ENCODE measurements around the gene CRYBG1. TPM values are rescaled to one million over a fixed set of nuclear protein-coding genes. Genes with fewer than 3 reads are reported as not detected.

Gene CRYBG1
- total RNA-seq, 1 experiment from 2014 or later: 5.7 TPM

DNA sequence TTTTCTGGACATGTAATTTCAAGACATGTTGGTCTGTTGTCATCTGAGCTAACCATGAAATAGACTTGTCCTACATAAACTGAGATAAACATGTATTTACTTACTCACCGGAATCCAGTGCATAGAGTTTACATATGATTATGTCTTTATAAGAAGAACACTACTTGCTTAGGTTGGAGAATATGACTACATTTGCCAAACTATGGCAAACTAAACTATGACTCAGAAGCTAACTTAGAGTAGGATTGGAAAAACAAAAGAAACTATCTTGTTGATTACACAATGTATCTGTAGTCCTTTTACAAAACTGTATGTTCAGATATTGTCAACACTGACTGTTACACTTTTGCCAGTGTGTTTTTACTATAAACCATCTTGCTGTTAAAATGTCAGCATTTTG is 113.3 kb downstream of the CRYBG1 start:
- DNase-seq: no peak
- H3K36me3 Mint-ChIP-seq (ENCODE audit: insufficient read depth in 1 of 3, low read depth in 3 of 3): no peaks in the 10 kb centered on the region
- no peak overlapping the region for H2BK5ac ChIP-seq (ENCODE audit: insufficient read length, low read length)
- H3K14ac ChIP-seq (ENCODE audit: insufficient read depth, low read length): no peak overlapping the region
- TF ChIP-seq, protein P1, sequence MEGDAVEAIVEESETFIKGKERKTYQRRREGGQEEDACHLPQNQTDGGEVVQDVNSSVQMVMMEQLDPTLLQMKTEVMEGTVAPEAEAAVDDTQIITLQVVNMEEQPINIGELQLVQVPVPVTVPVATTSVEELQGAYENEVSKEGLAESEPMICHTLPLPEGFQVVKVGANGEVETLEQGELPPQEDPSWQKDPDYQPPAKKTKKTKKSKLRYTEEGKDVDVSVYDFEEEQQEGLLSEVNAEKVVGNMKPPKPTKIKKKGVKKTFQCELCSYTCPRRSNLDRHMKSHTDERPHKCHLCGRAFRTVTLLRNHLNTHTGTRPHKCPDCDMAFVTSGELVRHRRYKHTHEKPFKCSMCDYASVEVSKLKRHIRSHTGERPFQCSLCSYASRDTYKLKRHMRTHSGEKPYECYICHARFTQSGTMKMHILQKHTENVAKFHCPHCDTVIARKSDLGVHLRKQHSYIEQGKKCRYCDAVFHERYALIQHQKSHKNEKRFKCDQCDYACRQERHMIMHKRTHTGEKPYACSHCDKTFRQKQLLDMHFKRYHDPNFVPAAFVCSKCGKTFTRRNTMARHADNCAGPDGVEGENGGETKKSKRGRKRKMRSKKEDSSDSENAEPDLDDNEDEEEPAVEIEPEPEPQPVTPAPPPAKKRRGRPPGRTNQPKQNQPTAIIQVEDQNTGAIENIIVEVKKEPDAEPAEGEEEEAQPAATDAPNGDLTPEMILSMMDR (conservative IDR thresholded peaks at IDR 0.05): no peak
- no peak overlapping the region for H3K56ac ChIP-seq (ENCODE audit: insufficient read length, low read depth, low read length)
- H3K27me3 ChIP-seq (ENCODE audit: insufficient read depth, low read length): no peaks in the 10 kb centered on the region; the same call in 1 of the 2 replicates
- H4K20me1 ChIP-seq (ENCODE audit: control insufficient read depth, insufficient read depth, insufficient read length): no peaks in the 10 kb centered on the region
- no peak overlapping the region for H3K23ac ChIP-seq (ENCODE audit: insufficient read length, low read depth, low read length)
- no peak overlapping the region for H4K5ac ChIP-seq (ENCODE audit: insufficient read length, low read depth, low read length)
- H3K27me3 Mint-ChIP-seq (ENCODE audit: low read depth): no peaks in the 10 kb centered on the region
- H2BK12ac ChIP-seq (ENCODE audit: insufficient read length, low read depth, low read length): no peak overlapping the region
- no peak overlapping the region for H2AFZ ChIP-seq (ENCODE audit: low read length)
- peaks cover 0 to 4% of the 10 kb centered on the region in 2 experiments; a peak in 2 of 4 replicates for H3K4me1 Mint-ChIP-seq
- no peak overlapping the region for H4K8ac ChIP-seq (replicated peaks; ENCODE audit: insufficient read length, low read depth, low read length)
- no peak overlapping the region for H2BK120ac ChIP-seq (ENCODE audit: low read depth, low read length, poor library complexity, severe bottlenecking)
- no CpG with 5 or more reads among the region's 1 CpG for WGBS (ENCODE audit: extremely low coverage, insufficient read length, low lambda C conversion rate)
- H3K9me3 ChIP-seq (ENCODE audit: control insufficient read depth, low read depth, low read length): no peaks in the 10 kb centered on the region
- no peak overlapping the region for H3K18ac ChIP-seq (ENCODE audit: insufficient read length, low read depth, low read length)
- H3K4ac ChIP-seq (ENCODE audit: low read depth, low read length): no peak overlapping the region
- no peaks in the 10 kb centered on the region for H3K4me1 ChIP-seq (ENCODE audit: insufficient read depth, low read length)
- H3K79me1 ChIP-seq (ENCODE audit: insufficient read depth, low read depth, low read length, poor library complexity, severe bottlenecking): no peaks in the 10 kb centered on the region
- H2AK5ac ChIP-seq (ENCODE audit: insufficient read length, low read length): no peak overlapping the region
- no peak overlapping the region for H4K91ac ChIP-seq (ENCODE audit: insufficient read length, low read depth, low read length)
- no peak overlapping the region for H2BK15ac ChIP-seq (ENCODE audit: low read depth, low read length)
- no peaks in the 10 kb centered on the region for H3K23me2 ChIP-seq (ENCODE audit: insufficient read length, low read depth, low read length, poor library complexity, severe bottlenecking)
- peaks cover 2% of the 10 kb centered on the region; the same call in 1 of the 2 replicates for H3K79me2 ChIP-seq (ENCODE audit: insufficient read depth, low read length)
- no peak overlapping the region for H3K27ac Mint-ChIP-seq
- H3K4me2 ChIP-seq (ENCODE audit: insufficient read depth, insufficient read length, low read length): no peak overlapping the region
- H3K9ac ChIP-seq (ENCODE audit: extremely low read depth, insufficient read length, low read length): no peak overlapping the region
- H3K27ac ChIP-seq (ENCODE audit: insufficient read length, low read depth, low read length): no peak overlapping the region
- no peak overlapping the region for H2BK20ac ChIP-seq (ENCODE audit: low read depth, low read length, poor library complexity, severe bottlenecking)
- no peaks in the 10 kb centered on the region for H3K9me3 Mint-ChIP-seq
- H3T11ph ChIP-seq (ENCODE audit: low read length): no peak overlapping the region
- no peak overlapping the region for H3K4me3 Mint-ChIP-seq
